H54 (cell line): ENCODE results near the gene NUP210.
"Not testable (repeated sequence)": the region's sequence is repeated elsewhere in the genome, so short reads cannot be mapped to it uniquely, and the experiment has no call there.

Experiments used
- DNase-seq: peaks from one replicate; pipeline ENCODE4 v3.0.0; 2011; ENCODE audit warnings: low spot score, mixed read lengths; ENCODE audit not compliant: insufficient read length
- FAIRE-seq: peaks from 3 replicates; lab custom pipeline; 2011; peaks lifted over from hg19 to GRCh38; lab: Jason Lieb, UNC
- POLR2A ChIP-seq: IDR thresholded peaks from 2 replicates; pipeline ENCODE4 v1.6.1; 2011; ENCODE audit warnings: low read depth, mild to moderate bottlenecking, low read length

NUP210 gene

DNA sequence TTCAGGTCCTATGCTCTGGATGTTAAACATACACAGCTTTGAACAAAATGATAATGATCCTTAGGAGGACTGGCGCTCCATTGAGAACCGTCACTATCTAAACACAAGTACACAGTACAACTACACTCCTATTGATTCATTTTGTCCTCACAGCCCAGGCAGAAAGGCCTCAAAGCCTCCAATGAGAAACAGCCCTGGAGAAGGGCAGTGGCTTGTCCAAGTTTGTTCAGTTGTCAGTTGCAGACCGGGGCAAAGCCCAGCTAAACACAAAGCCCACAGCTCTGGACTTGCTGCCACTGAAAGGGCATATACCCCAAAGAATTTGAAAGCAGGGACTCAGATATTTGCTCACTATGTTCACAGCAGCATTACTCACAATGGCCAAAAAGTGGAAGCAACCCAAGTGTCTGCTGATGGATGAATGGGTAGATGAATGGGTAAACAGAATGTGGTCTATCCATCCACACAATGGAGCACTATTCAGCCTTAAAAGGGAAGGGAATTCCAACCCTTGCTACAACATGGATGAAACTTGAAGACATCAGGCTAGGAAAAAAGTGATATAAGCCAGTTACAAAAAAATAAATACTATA, 34.7 kb downstream of the NUP210 start:
- no peak for TF ChIP-seq POLR2A
- DNase-seq (no peak), FAIRE-seq (no peak)

- FAIRE-seq (no peak), DNase-seq (no peak)
- TF ChIP-seq POLR2A, result no peak
These were observed 39.2 kb downstream of the NUP210 start for GRCh38 chr3:13380971-13381370.

DNA sequence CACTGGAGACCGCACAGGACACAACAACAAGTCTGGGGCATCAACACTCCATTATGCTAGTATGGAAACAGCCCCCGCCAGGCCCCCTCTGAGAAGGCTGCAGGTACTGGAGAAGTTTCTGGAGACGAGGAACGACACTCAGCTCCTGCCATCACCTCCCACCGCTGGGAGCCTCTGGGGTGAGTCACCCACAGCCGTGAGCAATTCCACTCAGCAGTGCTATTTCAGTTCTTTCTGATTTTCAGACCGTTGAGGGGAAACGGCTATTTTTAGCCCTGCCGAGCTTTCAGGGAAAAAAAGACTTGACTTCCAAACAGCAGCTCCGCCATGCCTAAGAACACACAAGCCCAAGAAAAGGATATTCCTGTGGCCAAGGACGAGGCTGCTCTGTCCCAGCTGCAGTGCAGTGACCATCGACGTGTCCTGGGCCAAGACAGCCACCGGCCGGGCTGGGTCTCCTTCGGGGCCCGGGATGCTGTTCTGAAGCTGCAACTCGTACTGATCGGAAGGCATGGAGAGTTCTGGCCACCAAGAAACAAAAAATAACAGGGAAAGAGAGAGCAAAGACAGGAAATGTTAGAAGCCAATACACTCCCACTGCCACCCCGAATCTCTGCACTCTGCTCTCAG, 40.8 kb downstream of the NUP210 start:
- no peak for TF ChIP-seq POLR2A
- FAIRE-seq, result peak; percentile 38
- DNase-seq, result peak; percentile 92

GRCh38 chr3:13378155-13378554, 42.0 kb downstream of the NUP210 start:
- FAIRE-seq (no peak), DNase-seq (no peak)
- no peak for TF ChIP-seq POLR2A

DNA sequence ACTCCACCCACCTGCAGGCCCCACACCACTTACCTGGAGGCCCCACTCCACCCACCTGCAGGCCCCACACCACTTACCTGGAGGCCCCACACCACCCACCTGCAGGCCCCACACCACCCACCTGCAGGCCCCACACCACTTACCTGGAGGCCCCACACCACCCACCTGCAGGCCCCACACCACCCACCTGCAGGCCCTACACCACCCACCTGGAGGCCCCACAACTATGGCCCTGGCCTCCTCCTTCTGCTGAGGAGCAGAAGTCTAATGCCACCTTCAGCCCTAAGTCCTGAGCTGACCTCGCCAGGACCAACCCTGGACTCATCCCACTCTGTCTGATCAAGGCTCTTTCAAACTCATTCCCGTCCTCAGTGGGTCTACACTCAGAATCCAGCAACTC, 42.4 kb downstream of the NUP210 start:
- FAIRE-seq, result not testable (repeated sequence)

DNA sequence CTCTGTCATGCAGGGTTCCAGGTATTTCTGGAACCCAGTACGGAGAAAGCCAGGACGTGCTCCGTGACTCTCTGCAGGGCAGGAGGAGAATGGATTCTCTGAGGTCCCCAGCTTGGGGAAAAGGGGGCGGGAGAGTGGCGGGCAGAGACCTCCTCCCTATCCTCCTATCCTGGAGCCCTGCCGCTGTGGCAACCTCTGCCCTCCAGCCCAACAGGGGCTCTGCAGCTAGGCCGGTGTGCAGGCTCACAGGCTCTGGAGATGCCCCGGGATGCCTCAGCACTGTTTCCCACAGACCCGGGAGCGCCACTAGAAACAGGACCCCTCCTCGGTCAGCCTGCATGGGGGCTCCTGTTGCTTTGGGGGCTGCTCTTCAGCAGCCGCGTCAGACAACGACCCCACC, 43.1 kb downstream of the NUP210 start:
- FAIRE-seq (no peak), DNase-seq (no peak)
- TF ChIP-seq POLR2A, result no peak

More for the DNA sequence above, 42.4 kb downstream of the NUP210 start:
- DNase-seq, result not testable (repeated sequence)

DNA sequence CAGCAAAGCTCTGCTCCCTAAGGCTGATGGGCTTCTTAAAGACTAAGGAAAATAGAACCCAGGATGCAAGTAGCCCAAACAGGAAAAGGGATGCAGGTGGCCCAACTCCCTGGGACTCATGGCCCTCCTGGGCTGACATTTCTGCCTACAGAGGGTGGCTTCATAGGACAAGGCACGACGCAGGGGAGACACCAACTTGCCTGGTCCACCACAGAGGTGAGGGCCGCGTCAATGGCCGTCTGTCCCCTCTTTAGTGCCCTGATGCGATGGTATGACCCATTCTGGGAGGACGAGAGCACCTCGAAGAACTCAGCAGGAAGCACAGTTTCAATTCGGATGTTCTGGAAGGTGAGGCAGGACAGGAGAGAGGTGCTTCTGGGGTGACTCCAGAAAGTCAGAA, 44.0 kb downstream of the NUP210 start:
- DNase-seq, result no peak
- no peak for FAIRE-seq
- TF ChIP-seq POLR2A, result no peak

DNA sequence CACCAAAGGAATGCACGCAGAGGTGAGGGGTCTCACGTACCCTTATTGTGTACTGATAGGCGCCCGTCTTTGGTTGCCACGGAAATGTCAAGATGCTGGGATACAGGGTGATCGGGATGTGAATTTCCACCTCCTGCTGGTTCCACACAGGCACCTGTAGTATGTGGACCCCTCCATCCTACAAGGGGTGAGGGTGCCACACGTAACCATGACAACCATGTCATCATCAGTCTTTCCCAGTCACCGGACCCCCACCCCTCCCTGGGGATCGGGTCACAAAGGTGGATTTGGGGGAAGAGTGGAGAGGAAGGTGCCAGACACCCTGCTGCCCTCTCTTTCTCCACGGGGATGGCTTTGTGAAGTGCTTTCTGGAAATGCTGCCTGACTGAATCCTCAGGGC, 44.7 kb downstream of the NUP210 start:
- no peak for TF ChIP-seq POLR2A
- no peak for DNase-seq
- no peak for FAIRE-seq

GRCh38 chr3:13373975-13374586, 46.0 kb downstream of the NUP210 start:
- FAIRE-seq (no peak), DNase-seq (no peak)
- no peak for TF ChIP-seq POLR2A

GRCh38 chr3:13372656-13373055, 47.5 kb downstream of the NUP210 start:
- TF ChIP-seq POLR2A, result no peak
- DNase-seq (no peak), FAIRE-seq (no peak)

GRCh38 chr3:13372126-13372525, 48.0 kb downstream of the NUP210 start:
- FAIRE-seq (no peak), DNase-seq (no peak)

GRCh38 chr3:13371100-13372075, 48.7 kb downstream of the NUP210 start:
- DNase-seq (no peak), FAIRE-seq (no peak)
- TF ChIP-seq POLR2A, result no peak

More at GRCh38 chr3:13372126-13372525, 48.0 kb downstream of the NUP210 start:
- no peak for TF ChIP-seq POLR2A

GRCh38 chr3:13370609-13371008, 49.5 kb downstream of the NUP210 start:
- FAIRE-seq (no peak), DNase-seq (no peak)

GRCh38 chr3:13370055-13370454, 50.1 kb downstream of the NUP210 start:
- DNase-seq (no peak), FAIRE-seq (no peak)
- no peak for TF ChIP-seq POLR2A

More at GRCh38 chr3:13370609-13371008, 49.5 kb downstream of the NUP210 start:
- no peak for TF ChIP-seq POLR2A
